ENCODE measurements around the gene STARD10. TPM values are rescaled to one million over a fixed set of nuclear protein-coding genes. Genes with fewer than 3 reads are reported as not detected.

STARD10 gene
- total and polyA plus RNA-seq, 2 donors (not counting 3 experiments of a cell fraction or from before 2014, with no cell fraction given): 16.1 to 22.5 TPM

DNA sequence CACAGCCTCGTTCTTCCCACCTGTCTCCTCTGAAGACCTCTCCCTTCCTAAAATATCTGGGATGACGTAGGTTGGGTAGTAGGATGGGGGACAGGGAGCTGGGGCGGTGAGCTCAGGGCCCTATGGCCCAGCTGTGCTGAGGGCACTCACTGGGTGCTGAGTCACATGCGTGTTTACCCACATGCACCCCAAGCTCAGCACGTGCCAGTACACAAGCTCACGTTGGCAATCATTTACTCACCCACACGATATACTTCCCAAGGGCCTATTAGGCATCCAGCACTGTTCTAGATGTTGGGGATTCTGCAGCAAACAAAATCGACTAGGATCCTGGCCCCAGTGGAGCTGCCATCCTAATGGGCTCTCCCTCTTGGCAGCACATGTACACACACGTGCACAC, 70.3 kb downstream of the STARD10 start:
- H3K9ac ChIP-seq (replicated peaks; ENCODE audit: extremely low read depth, insufficient read depth, low read length): no peak overlapping the region
- H3K9me3 ChIP-seq (replicated peaks; ENCODE audit: control insufficient read depth, insufficient read depth, low read length): no peaks in the 10 kb centered on the region
- peaks cover 34% of the 10 kb centered on the region for H3K79me2 ChIP-seq (ENCODE audit: control insufficient read depth, insufficient read depth, low read length)
- H3K27ac ChIP-seq (ENCODE audit: insufficient read depth, low read depth, low read length): no peak overlapping the region
- CTCF ChIA-PET: interaction anchor here (1.0 to 6.0 kb wide), 9 partner anchors 70 to 565 kb away, joined by 3 to 136 read pairs (median 5); partner anchors contain the start of genes ATG16L2 and STARD10
- TF ChIP-seq MYC (IDR thresholded peaks at IDR 0.05; ENCODE audit: low read depth, low read length): no peak
- TF ChIP-seq, protein P1, sequence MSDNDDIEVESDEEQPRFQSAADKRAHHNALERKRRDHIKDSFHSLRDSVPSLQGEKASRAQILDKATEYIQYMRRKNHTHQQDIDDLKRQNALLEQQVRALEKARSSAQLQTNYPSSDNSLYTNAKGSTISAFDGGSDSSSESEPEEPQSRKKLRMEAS (IDR thresholded peaks at IDR 0.05; ENCODE audit: insufficient read depth, insufficient read length): no peak
- no peak for TF ChIP-seq EZH2 (IDR thresholded peaks at IDR 0.05; ENCODE audit: borderline replicate concordance, low read depth, low read length, severe bottlenecking)
- no peak for TF ChIP-seq FOS (IDR thresholded peaks at IDR 0.05; ENCODE audit: borderline replicate concordance, insufficient read depth, low read length)
- no peak for TF ChIP-seq JUN (IDR thresholded peaks at IDR 0.05; ENCODE audit: borderline replicate concordance, insufficient read depth, insufficient read length, low read depth)
- no peak for TF ChIP-seq POLR2A (IDR thresholded peaks at IDR 0.05; ENCODE audit: low read depth, low read length)
- TF ChIP-seq, protein P2, sequence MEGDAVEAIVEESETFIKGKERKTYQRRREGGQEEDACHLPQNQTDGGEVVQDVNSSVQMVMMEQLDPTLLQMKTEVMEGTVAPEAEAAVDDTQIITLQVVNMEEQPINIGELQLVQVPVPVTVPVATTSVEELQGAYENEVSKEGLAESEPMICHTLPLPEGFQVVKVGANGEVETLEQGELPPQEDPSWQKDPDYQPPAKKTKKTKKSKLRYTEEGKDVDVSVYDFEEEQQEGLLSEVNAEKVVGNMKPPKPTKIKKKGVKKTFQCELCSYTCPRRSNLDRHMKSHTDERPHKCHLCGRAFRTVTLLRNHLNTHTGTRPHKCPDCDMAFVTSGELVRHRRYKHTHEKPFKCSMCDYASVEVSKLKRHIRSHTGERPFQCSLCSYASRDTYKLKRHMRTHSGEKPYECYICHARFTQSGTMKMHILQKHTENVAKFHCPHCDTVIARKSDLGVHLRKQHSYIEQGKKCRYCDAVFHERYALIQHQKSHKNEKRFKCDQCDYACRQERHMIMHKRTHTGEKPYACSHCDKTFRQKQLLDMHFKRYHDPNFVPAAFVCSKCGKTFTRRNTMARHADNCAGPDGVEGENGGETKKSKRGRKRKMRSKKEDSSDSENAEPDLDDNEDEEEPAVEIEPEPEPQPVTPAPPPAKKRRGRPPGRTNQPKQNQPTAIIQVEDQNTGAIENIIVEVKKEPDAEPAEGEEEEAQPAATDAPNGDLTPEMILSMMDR (IDR thresholded peaks at IDR 0.05; ENCODE audit: extremely low read depth in 1 of 2, insufficient read depth in 1 of 2, low read depth in 1 of 2, low read length in 2 of 2): no peak
- no peak for TF ChIP-seq POLR2AphosphoS5 (IDR thresholded peaks at IDR 0.05; ENCODE audit: insufficient read depth, low read depth, low read length)
- TF ChIP-seq GATA2 (IDR thresholded peaks at IDR 0.05; ENCODE audit: insufficient read depth, insufficient read length, low read depth, low read length): no peak
- H3K4me1 ChIP-seq (ENCODE audit: control insufficient read depth, extremely low read depth, insufficient read depth, low read length): peaks cover 25% of the 10 kb centered on the region
- dilution Hi-C loops (cut with MboI; ENCODE audit: extremely low pct_ligation_motif_present, low sequenced_read_pairs) (no loop called here), intact Hi-C loops (cut with micrococcal nuclease) (loop anchor here (2.0 kb wide), 1 partner anchor 565 kb away; no protein-coding TSS in a partner anchor)
- no peaks in the 10 kb centered on the region for H3K36me3 ChIP-seq (ENCODE audit: control insufficient read depth in 2 of 2, extremely low read depth in 1 of 2, insufficient read depth in 2 of 2, low read length in 2 of 2)
- no peaks in the 10 kb centered on the region for H3K9me1 ChIP-seq (replicated peaks; ENCODE audit: control insufficient read depth, extremely low read depth, insufficient read depth, low read length)
- H4K20me1 ChIP-seq (replicated peaks; ENCODE audit: control insufficient read depth, extremely low read depth, insufficient read depth, low read length): no peaks in the 10 kb centered on the region
- no peak overlapping the region for H2AFZ ChIP-seq (ENCODE audit: low read depth, low read length)
- POLR2A ChIA-PET: no interaction called here
- DNase-seq (ENCODE audit: low read depth, low spot score): no peak
- no peak overlapping the region for H3K4me3 ChIP-seq (replicated peaks in 1 of 3; ENCODE audit: insufficient read depth in 1 of 3, low read depth in 1 of 3, low read length in 3 of 3)
- H3K4me2 ChIP-seq (ENCODE audit: insufficient read depth, low read length): no peak overlapping the region
- FAIRE-seq: no peak
- no peaks in the 10 kb centered on the region for H3K27me3 ChIP-seq (ENCODE audit: control insufficient read depth in 2 of 2, insufficient read depth in 2 of 2, low read length in 2 of 2)
- BruUV-seq (replicated peaks): no TSS peak
